Activated CD4-positive, alpha-beta T cell treated with anti-CD3 and anti-CD28 coated beads, Interleukin-2, amount 50 U/mL, for 48 hours (primary cell): Measurements from ENCODE around the gene TTC33.

ENCODE experiments used
- DNase-seq, 2 experiments: peaks; one replicate each; pipeline ENCODE4 v3.0.0-alpha.2; 2020

Gene TTC33

DNA sequence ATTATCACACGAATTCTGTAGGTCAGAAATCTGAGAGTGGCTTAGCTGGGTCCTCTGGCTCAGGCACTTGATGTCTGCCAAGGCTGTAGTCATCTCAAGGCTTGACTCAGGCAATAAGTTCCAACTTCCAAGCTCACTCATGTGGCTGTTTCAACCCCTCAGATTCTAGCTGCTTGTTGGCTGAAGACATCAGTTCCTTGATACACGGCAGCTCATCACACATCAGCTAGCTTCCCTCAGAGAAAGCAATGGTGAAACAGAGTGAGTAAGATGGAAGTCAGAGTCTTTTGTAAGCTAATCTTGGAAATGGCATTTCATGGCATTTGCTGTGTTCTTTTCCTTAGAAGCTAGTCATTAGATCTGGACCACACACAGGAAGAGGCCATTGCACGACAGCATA is 280.2 kb downstream of the TTC33 start:
- DNase-seq: no peak

GRCh38 chr5:40474250-40474649 is 281.5 kb downstream of the TTC33 start:
- no peak for DNase-seq

GRCh38 chr5:40465416-40465815 is 290.3 kb downstream of the TTC33 start:
- DNase-seq: no peak

DNA sequence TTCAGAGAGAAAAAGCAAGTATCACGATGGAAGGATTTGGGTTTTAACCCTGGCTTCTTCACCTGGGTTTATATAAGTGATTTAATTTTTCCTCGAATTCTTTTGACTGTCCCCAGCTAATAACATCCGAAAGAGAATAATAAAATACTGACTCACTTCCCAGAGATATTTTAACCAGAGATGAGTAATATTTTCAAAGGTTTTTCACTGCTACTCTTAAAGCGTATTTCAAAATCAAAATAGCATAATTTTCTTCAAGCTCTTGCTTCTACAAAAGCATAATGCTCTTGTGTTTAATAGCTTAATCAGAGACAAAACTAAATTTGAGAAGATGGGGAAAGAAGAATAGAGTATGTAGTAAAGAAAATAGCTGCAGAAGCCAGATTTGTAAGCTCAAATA is 291.2 kb downstream of the TTC33 start:
- no peak for DNase-seq
